Pancreas (tissue), 10 donors: ENCODE measurements around the gene SLC43A2. TPM values are rescaled to one million over a fixed set of nuclear protein-coding genes. Genes with fewer than 3 reads are reported as not detected.
A peak's percentile ranks its signal among the peaks of the same experiment; 100 is the strongest.

ENCODE experiments used
- ATAC-seq, 4 donors: fragments of 200-7000 bp; cut with Tn5 transposase; one replicate each; pipeline versions ENCODE4 v1.8.0 to v1.9.1; 2020; ENCODE audit warnings: mild to moderate bottlenecking in 4 of 4, moderate library complexity in 4 of 4
- DNase-seq, 6 donors: peaks; one replicate each; pipeline ENCODE4 v3.0.0-alpha.2; 2020
- FAIRE-seq: peaks from 2 replicates; lab custom pipeline; 2012; peaks lifted over from hg19 to GRCh38; lab: Jason Lieb, UNC
- H3K27ac ChIP-seq, 4 donors: fragments of 200-600 bp; sonication (generic); 1 replicate in 3 of 4; 2 replicates in 1 of 4; pipeline versions ENCODE4 v1.5.0 to v1.8.0; 2020
- H3K27me3 ChIP-seq, 4 donors: fragments of 200-600 bp; one replicate each; pipeline ENCODE4 v1.8.0; 2021
- H3K36me3 ChIP-seq, 3 donors: fragments of 200-600 bp; sonication (generic) in 1 of 3; one replicate each; pipeline versions ENCODE4 v1.5.0 to v1.8.0; 2020 to 2021
- H3K4me1 ChIP-seq, 3 donors: fragments of 200-600 bp; one replicate each; pipeline ENCODE4 v1.8.0; 2021
- H3K4me3 ChIP-seq, 4 donors: fragments of 200-600 bp; sonication (generic) in 2 of 4; one replicate each; pipeline versions ENCODE4 v1.5.0 to v1.8.0; 2020 to 2021
- H3K9me3 ChIP-seq, 4 donors: fragments of 200-600 bp; one replicate each; pipeline ENCODE4 v1.8.0; 2021
- CTCF ChIP-seq, 4 donors: fragments of 200-600 bp; sonication (generic) in 3 of 4; IDR thresholded peaks; one replicate each; pipeline versions ENCODE4 v1.5.0 to v1.8.0; 2021; ENCODE audit warnings: antibody characterized with exemption in 4 of 4
- WGBS, 2 donors: extraction: QIAGEN DNeasy Blood & Tissue Kit; methylation state at CpG; one replicate each; pipeline ENCODE4 v1.1.7; 2013; 5-methylcytosine and 5-hydroxymethylcytosine counted together
- intact Hi-C, 3 donors: fragments of 100-400 bp; cut with DNase I; formaldehyde crosslinking; loops; one replicate each; pipeline versions ENCODE4 v1.11.1 to v1.14.2; 2022
- polyA plus RNA-seq, 2 donors: library from polyadenylated mRNA; stranded (reverse); fragments of 200-250 nt; gene quantifications; one replicate each; pipeline ENCODE4 v1.2.3, GENCODE V29; 2013
- total RNA-seq, 6 donors: library from RNA; stranded (reverse); fragmentation: NEBNext Ultra II Directional in 4 of 6; extraction: Animal tissue kit (Norgen Biotek cat#: 25700) in 4 of 6; gene quantifications; one replicate each; pipeline versions ENCODE4 v1.2.1 to v1.2.4, GENCODE V29; 2021 to 2023
- donor health status: healthy with polysubstance abuse.
- donor health status: DM: no; HTN: no; CAD: no; lungs with moderate emphysema.
- donor health status: DM: no; HTN: no; CAD: no.
- donor health status: control.
- donor health status: control.
- donor health status: Bipolar disorder and iron deficiency.
- donor health status: DM: yes; HTN: yes; CAD: no.
- donor health status: DM: no; HTN: no; CAD: no.
- donor health status: DM: no; HTN: no; CAD: no.
- donor health status: DM: yes; HTN: yes; CAD: no.

The SLC43A2 gene
- total and polyA plus RNA-seq, 8 donors: 2.6 to 14.5 (median 9.8) TPM

DNA sequence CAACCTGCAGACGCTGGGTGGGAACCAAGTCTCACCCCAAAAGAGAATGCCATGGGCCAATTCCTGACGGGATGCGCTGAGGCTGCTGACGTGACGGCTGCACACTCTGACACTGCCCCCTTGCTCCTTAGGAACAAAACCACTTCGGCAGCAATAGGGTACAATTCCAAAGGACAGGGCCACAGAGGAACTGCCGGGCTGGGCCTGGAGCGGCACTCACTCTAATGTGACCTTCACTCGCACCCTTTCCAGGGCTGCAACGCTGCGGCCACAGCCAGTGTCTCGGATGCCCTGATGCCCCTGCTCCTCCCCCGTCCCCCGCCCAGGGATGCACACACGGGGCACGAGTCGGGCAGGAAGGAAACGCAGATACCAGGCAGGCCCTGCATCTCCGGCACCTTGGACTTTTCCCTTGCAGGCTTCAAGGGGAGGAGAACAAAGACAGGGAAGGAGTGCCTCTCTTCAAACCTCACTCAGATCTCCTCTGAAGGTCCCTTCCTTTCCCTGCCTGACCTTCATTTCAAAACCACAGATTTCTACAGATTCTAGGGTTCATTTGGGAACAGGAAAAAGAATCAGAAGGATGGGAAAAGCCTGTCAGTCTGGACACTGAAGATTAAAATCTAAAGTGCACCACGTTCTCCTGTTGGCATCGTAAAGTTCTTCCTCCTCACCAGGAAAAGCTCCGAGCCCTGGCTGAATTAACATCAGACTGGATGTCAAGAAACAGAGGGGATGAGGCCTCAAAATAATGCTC lies 68.4 kb downstream of the SLC43A2 start:
- TF ChIP-seq CTCF (IDR thresholded peaks at IDR 0.05): no peak
- no peaks in the 10 kb centered on the region for H3K9me3 ChIP-seq
- H3K36me3 ChIP-seq: no peaks in the 10 kb centered on the region
- H3K4me3 ChIP-seq: peak overlapping the region in 1 of 4 donors; percentile 92
- intact Hi-C loops: no loop called here
- H3K4me1 ChIP-seq: peaks cover 0 to 5% (median 0%) of the 10 kb centered on the region in 3 donors
- ATAC-seq (no peak), FAIRE-seq (no peak), DNase-seq (no peak)
- 58 to 71% methylated on average over 22 of the region's 22 CpGs for WGBS, 2 donors
- H3K27me3 ChIP-seq: no peaks in the 10 kb centered on the region
- no peak overlapping the region for H3K27ac ChIP-seq

- 83 to 88% methylated on average over 10 of the region's 10 CpGs for WGBS, 2 donors
- no peak for DNase-seq
- H3K27ac ChIP-seq: no peak overlapping the region
Observed at GRCh38 chr17:1559047-1560043, 69.3 kb downstream of the SLC43A2 start.

DNA sequence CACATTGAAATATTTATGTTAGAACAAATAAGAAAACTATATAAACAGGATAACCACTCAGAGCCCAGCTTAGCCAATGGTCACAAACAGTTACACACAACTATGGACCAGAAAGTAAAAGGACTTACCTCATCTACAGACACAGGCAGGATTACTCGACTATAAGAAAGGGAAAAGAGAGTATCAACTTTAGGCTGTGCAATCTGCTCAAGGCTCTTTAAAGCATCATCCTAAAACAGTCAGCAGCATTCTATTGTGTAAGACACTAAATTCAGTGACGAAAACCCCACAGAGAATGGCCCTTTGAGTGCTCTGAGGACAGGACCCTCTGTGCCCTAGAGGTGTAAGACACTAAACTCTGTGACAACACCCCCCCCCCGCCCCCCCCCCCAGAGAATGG lies 70.2 kb downstream of the SLC43A2 start:
- H3K4me1 ChIP-seq: peaks cover 0 to 5% (median 0%) of the 10 kb centered on the region in 3 donors
- DNase-seq (no peak), FAIRE-seq (no peak), ATAC-seq (no peak)
- H3K27ac ChIP-seq: no peak overlapping the region
- 58 to 63% methylated on average over 3 of the region's 3 CpGs for WGBS, 2 donors
- TF ChIP-seq CTCF (IDR thresholded peaks at IDR 0.05): no peak
- no peak overlapping the region for H3K4me3 ChIP-seq
- H3K9me3 ChIP-seq: no peaks in the 10 kb centered on the region
- intact Hi-C loops: loop anchor here in 1 of 3 donors (10.0 kb wide), 1 partner anchor 284 kb away; the partner anchor contains the start of genes BHLHA9 and TRARG1
- H3K27me3 ChIP-seq: no peaks in the 10 kb centered on the region
- H3K36me3 ChIP-seq: no peaks in the 10 kb centered on the region

More at GRCh38 chr17:1559047-1560043, 69.3 kb downstream of the SLC43A2 start:
- H3K36me3 ChIP-seq: no peaks in the 10 kb centered on the region
- H3K4me3 ChIP-seq: no peak overlapping the region
- no peak for ATAC-seq
- TF ChIP-seq CTCF (IDR thresholded peaks at IDR 0.05): no peak
- no peak for FAIRE-seq
- H3K9me3 ChIP-seq: no peaks in the 10 kb centered on the region
- intact Hi-C loops: loop anchor here in 1 of 3 donors (10.0 kb wide), 1 partner anchor 285 kb away; the partner anchor contains the start of genes BHLHA9 and TRARG1
- no peaks in the 10 kb centered on the region for H3K27me3 ChIP-seq
- peaks cover 0 to 5% (median 0%) of the 10 kb centered on the region in 3 donors for H3K4me1 ChIP-seq

DNA sequence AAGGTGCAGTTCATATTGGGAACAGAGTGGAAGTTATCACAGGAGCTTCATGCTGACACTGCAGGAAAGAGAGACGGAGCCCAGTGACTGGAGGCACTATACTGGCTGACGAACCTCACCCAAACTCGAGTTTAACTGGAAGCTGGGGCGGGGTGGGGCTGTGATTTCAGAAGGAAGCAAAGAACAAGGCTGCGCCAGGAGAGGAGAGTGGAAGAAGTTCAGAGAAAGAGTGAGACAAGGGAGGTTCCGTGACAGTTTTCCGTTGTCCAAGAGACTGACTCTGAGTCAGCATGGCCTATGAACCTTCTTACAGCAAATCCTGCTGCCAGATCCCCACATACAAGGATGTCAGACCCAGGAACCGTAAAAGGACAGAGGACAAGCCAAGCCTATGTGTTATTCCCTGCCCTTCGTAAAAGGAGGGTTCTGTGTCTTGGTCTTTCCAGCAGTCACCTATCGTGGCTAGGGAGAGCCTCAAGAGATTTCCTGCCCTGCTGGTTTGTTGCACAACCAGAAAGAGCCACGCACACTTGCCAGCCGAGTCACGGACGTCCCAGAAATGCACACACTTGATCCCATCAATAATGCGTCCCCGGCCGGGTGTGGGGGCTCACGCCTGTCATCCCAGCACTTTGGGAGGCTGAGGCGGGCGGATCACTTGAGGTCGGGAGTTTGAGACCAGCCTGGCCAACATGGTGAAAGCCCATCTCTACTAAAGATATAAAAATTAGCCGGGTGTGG lies 71.1 kb downstream of the SLC43A2 start:
- peaks cover 0 to under 1% (median 0%) of the 10 kb centered on the region in 3 donors for H3K36me3 ChIP-seq
- intact Hi-C loops: loop anchor here in 1 of 3 donors (10.0 kb wide), 1 partner anchor 283 kb away; the partner anchor contains the start of genes BHLHA9 and TRARG1
- 80 to 91% methylated on average over 22 of the region's 22 CpGs for WGBS, 2 donors
- DNase-seq (no peak), ATAC-seq (peak in 1 of 4 donors; percentile 7), FAIRE-seq (no peak)
- no peak overlapping the region for H3K27ac ChIP-seq
- H3K9me3 ChIP-seq: no peaks in the 10 kb centered on the region
- H3K4me1 ChIP-seq: peaks cover 0 to 5% (median 0%) of the 10 kb centered on the region in 3 donors
- H3K4me3 ChIP-seq: no peak overlapping the region
- TF ChIP-seq CTCF (IDR thresholded peaks at IDR 0.05): no peak
- H3K27me3 ChIP-seq: no peaks in the 10 kb centered on the region
